ENCODE measurements around the gene HOXD4. TPM values are rescaled to one million over a fixed set of nuclear protein-coding genes. Genes with fewer than 3 reads are reported as not detected.

The HOXD4 gene
- total and polyA plus RNA-seq, 2 of the 4 experiments (the other 2 are of a cell fraction): not detected

DNA sequence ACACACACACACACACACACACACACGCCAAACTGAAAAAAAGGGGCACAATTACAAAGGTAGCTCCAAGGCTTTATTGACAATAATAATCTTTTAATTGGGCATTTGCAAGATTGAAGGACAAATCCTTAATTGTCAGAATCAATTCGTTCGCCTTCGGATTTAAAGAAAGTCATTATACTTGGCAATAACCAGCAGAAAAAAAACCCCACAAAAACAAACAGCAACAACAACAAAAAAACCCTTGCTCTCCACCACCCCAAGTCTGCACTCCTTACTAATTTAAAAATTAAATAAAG, 23.6 kb upstream of the HOXD4 start:
- no peak overlapping the region for H2BK5ac ChIP-seq (ENCODE audit: low read depth, low read length, poor library complexity, severe bottlenecking)
- BruUV-seq (replicated peaks): no TSS peak
- H2AK9ac ChIP-seq (replicated peaks; ENCODE audit: low read depth, low read length, poor library complexity): no peak overlapping the region
- H3K36me3 ChIP-seq (ENCODE audit: control insufficient read depth, insufficient read depth, low read length): no peaks in the 10 kb centered on the region
- no peaks in the 10 kb centered on the region; the same call in 1 of the 2 replicates for H3K9me3 ChIP-seq (ENCODE audit: control insufficient read depth, insufficient read depth, low read length)
- H3K79me1 ChIP-seq (ENCODE audit: low read depth in 1 of 2, low read length in 2 of 2): no peaks in the 10 kb centered on the region
- ATAC-seq (ENCODE audit: low read depth): no peak
- no peak for TF ChIP-seq MXI1 (IDR thresholded peaks at IDR 0.05; ENCODE audit: borderline replicate concordance, low read depth, low read length)
- TF ChIP-seq MAFK (IDR thresholded peaks at IDR 0.05; ENCODE audit: low read depth, low read length): no peak
- TF ChIP-seq BHLHE40 (IDR thresholded peaks at IDR 0.05; ENCODE audit: low read depth, low read length): no peak
- TF ChIP-seq CTCF (conservative IDR thresholded peaks at IDR 0.05; ENCODE audit: low read depth, low read length): no peak
- no peak for TF ChIP-seq FOS (IDR thresholded peaks at IDR 0.05; ENCODE audit: low read depth, low read length)
- TF ChIP-seq NFE2L2 (IDR thresholded peaks at IDR 0.05; ENCODE audit: low read depth, low read length): no peak
- TF ChIP-seq CHD1 (IDR thresholded peaks at IDR 0.05; ENCODE audit: low read depth, low read length): no peak
- TF ChIP-seq MAZ (IDR thresholded peaks at IDR 0.05; ENCODE audit: borderline replicate concordance, low read depth, low read length): no peak
- TF ChIP-seq RFX5 (IDR thresholded peaks at IDR 0.05; ENCODE audit: low read depth, low read length): no peak
- TF ChIP-seq RAD21 (IDR thresholded peaks at IDR 0.05; ENCODE audit: low read length): no peak
- no peak for TF ChIP-seq ELK1 (IDR thresholded peaks at IDR 0.05; ENCODE audit: borderline replicate concordance, low read depth, low read length)
- TF ChIP-seq USF2 (IDR thresholded peaks at IDR 0.05; ENCODE audit: low read depth, low read length): no peak
- no peak for TF ChIP-seq POLR2A (IDR thresholded peaks at IDR 0.05; ENCODE audit: low read depth, low read length)
- no peak for TF ChIP-seq RCOR1 (IDR thresholded peaks at IDR 0.05; ENCODE audit: insufficient replicate concordance, low read length)
- no peak for TF ChIP-seq SMC3 (IDR thresholded peaks at IDR 0.05; ENCODE audit: low read depth, low read length)
- TF ChIP-seq CEBPB (IDR thresholded peaks at IDR 0.05; ENCODE audit: low read depth, low read length): no peak
- ChIA-PET CTCF (interaction anchor here (0.6 to 3.7 kb wide), 15 partner anchors 13 to 1034 kb away, joined by 3 to 22 read pairs (median 4); no protein-coding TSS in a partner anchor), POLR2A (ENCODE audit: unreplicated experiment) (no interaction called here)
- no peak overlapping the region for H2BK120ac ChIP-seq (ENCODE audit: low read depth, low read length)
- in situ Hi-C loops (cut with MboI; ENCODE audit: low sequenced_read_pairs): loop anchor here (5.0 to 10.0 kb wide), 4 partner anchors 327 to 1027 kb away; no protein-coding TSS in a partner anchor
- no peak overlapping the region for H2BK15ac ChIP-seq (ENCODE audit: low read depth, low read length)
- H3K27me3 ChIP-seq (ENCODE audit: control insufficient read depth, insufficient read depth, low read length): peaks cover 87% of the 10 kb centered on the region
- H3K27ac ChIP-seq (ENCODE audit: insufficient read depth, low read length): no peak overlapping the region
- no peak overlapping the region for H3K23ac ChIP-seq (ENCODE audit: low read depth, low read length)
- no peaks in the 10 kb centered on the region for H3K9me1 ChIP-seq (ENCODE audit: insufficient read depth, low read length)
- dilution Hi-C loops (cut with HindIII; ENCODE audit: low sequenced_read_pairs, unreplicated experiment): no loop called here
- H2AK5ac ChIP-seq (ENCODE audit: low read depth, low read length): no peak overlapping the region
- no peak overlapping the region for H4K91ac ChIP-seq (ENCODE audit: insufficient read depth, low read depth, low read length)
- H2BK20ac ChIP-seq (ENCODE audit: low read depth, low read length): no peak overlapping the region
- no peaks in the 10 kb centered on the region; the same call in 1 of the 2 replicates for H4K20me1 ChIP-seq (ENCODE audit: insufficient read depth, low read length)
- intact Hi-C loops (cut with micrococcal nuclease): loop anchor here (1.0 to 2.0 kb wide), 6 partner anchors 427 to 1631 kb away; no protein-coding TSS in a partner anchor
- no CpG with 5 or more reads among the region's 4 CpGs for WGBS, 2 experiments (ENCODE audit: extremely low coverage in 2 of 2, insufficient read length in 1 of 2)
- H4K5ac ChIP-seq (ENCODE audit: low read depth, low read length): no peak overlapping the region
- no peak overlapping the region for H2AFZ ChIP-seq (replicated peaks; ENCODE audit: low read length, poor library complexity)
- H3K4me2 ChIP-seq (ENCODE audit: low read depth, low read length): no peak overlapping the region
- H3K4ac ChIP-seq (ENCODE audit: low read depth, low read length): no peak overlapping the region
- no peak overlapping the region for H3K14ac ChIP-seq (replicated peaks; ENCODE audit: low read depth, low read length)
- H3K4me1 ChIP-seq (ENCODE audit: control insufficient read depth, insufficient read depth, low read length): no peaks in the 10 kb centered on the region
- H3K18ac ChIP-seq (ENCODE audit: low read depth, low read length): no peak overlapping the region
- no peak overlapping the region for H4K8ac ChIP-seq (ENCODE audit: low read depth in 2 of 2, low read length in 2 of 2)
- no peak overlapping the region for H3K9ac ChIP-seq (ENCODE audit: low read depth, low read length)
- no peak overlapping the region for H3K56ac ChIP-seq (ENCODE audit: extremely low read depth, insufficient read depth, low read length)
- DNase-seq: no peak
- no peak overlapping the region for H3K4me3 ChIP-seq (ENCODE audit: insufficient read depth, low read depth, low read length)
